Measurements from ENCODE around the gene THRSP. TPM values are rescaled to one million over a fixed set of nuclear protein-coding genes. Genes with fewer than 3 reads are reported as not detected.
"Not testable (repeated sequence)": the region's sequence is repeated elsewhere in the genome, so short reads cannot be mapped to it uniquely, and the experiment has no call there.

Gene THRSP
- total and polyA plus RNA-seq, 11 donors: 0.33 to 51.0 (median 3.9) TPM; not detected in 3

DNA sequence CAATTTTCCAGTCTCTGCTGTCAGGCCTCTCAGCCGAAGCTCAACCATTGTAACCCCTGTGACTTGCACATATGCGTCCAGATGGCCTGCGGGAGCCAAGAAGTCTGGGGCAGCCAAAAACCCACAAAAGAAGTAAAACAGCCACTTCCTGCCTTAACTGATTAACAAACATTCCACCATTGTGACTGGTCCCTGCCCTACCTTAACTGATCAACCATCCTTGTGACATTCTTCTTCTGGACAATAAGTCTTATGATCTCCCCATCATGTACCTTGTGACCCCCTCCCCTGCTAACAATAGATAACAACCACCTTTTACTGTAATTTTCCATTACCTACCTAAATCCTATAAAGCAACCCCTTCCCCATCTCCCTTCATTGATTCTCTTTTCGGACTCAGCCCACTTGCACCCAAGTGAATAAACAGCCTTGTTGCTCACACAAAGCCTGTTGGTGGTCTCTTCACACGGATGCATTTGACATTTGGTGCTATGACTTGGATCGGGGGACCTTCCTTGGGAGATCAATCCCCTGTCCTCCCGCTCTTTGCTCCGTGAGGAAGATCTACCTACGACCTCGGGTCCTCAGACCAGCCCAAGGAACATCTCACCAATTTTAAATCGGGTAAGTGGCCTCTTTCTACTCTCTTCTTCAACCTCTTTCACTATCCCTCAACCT lies 17.3 kb downstream of the THRSP start:
- 81 to 84% (median 81%) methylated on average over 11 of the region's 11 CpGs for WGBS, 4 donors
- ATAC-seq: peak in 1 of 4 donors; percentile 8
- intact Hi-C loops (cut with DNase I): loop anchor here in 2 of 10 donors (10.0 kb wide), 2 partner anchors 104 to 484 kb away; partner anchors contain the start of genes KCTD21 (in 2 of the 2) and USP35 (in 2 of the 2)

DNA sequence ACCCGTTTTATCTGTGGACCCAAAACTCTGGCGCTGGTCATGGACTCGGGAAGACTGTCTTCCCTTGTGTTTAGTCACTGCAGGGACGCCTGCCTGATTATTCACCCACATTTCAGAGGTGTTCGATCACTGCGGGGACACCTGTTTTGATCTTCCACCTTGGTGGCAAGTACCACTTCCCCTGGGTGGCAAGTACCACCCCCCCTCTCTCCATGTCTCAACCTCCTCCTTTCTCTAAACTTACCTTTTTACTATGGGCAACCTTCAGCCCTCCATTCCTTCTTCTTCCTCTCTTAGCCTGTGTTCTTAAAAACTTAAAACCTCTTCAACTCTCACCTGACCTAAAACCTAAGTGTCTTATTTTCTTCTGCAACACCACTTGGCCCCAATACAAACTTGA lies 17.9 kb downstream of the THRSP start:
- no peak for TF ChIP-seq POLR2A (IDR thresholded peaks at IDR 0.05)
- TF ChIP-seq, protein P1, sequence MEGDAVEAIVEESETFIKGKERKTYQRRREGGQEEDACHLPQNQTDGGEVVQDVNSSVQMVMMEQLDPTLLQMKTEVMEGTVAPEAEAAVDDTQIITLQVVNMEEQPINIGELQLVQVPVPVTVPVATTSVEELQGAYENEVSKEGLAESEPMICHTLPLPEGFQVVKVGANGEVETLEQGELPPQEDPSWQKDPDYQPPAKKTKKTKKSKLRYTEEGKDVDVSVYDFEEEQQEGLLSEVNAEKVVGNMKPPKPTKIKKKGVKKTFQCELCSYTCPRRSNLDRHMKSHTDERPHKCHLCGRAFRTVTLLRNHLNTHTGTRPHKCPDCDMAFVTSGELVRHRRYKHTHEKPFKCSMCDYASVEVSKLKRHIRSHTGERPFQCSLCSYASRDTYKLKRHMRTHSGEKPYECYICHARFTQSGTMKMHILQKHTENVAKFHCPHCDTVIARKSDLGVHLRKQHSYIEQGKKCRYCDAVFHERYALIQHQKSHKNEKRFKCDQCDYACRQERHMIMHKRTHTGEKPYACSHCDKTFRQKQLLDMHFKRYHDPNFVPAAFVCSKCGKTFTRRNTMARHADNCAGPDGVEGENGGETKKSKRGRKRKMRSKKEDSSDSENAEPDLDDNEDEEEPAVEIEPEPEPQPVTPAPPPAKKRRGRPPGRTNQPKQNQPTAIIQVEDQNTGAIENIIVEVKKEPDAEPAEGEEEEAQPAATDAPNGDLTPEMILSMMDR (IDR thresholded peaks at IDR 0.05): no peak
- peaks cover 0 to 35% (median 25%) of the 10 kb centered on the region in 12 donors for H3K4me1 ChIP-seq
- intact Hi-C loops (cut with DNase I): loop anchor here in 2 of 10 donors (10.0 kb wide), 2 partner anchors 103 to 483 kb away; partner anchors contain the start of genes KCTD21 (in 2 of the 2) and USP35 (in 2 of the 2)
- WGBS, 4 donors: 85 to 93% (median 90%) methylated on average over 6 of the region's 6 CpGs
- H3K36me3 ChIP-seq: peaks cover 0 to 5% (median 0%) of the 10 kb centered on the region in 9 donors
- DNase-seq (no peak), ATAC-seq (no peak)
- H3K27ac ChIP-seq: peak overlapping the region in 3 of 12 donors; percentile 0 to 59 (median 46)
- H3K4me3 ChIP-seq: peak overlapping the region in 3 of 12 donors; percentile 9 to 25 (median 20)
- no peaks in the 10 kb centered on the region for H3K27me3 ChIP-seq
- H3K9me3 ChIP-seq: no peaks in the 10 kb centered on the region

More for the DNA sequence above, 17.3 kb downstream of the THRSP start:
- peaks cover 0 to 39% (median 27%) of the 10 kb centered on the region in 12 donors for H3K4me1 ChIP-seq
- peak overlapping the region in 7 of 12 donors; percentile 0 to 92 (median 79) for H3K27ac ChIP-seq
- TF ChIP-seq POLR2A (IDR thresholded peaks at IDR 0.05): no peak
- TF ChIP-seq, protein P1 (IDR thresholded peaks at IDR 0.05): no peak
- peak in 1 of 5 donors; percentile 25 for DNase-seq
- peaks cover 0 to 5% (median 0%) of the 10 kb centered on the region in 9 donors for H3K36me3 ChIP-seq
- H3K4me3 ChIP-seq: peak overlapping the region in 3 of 12 donors; percentile 20 to 100 (median 97)
- no peaks in the 10 kb centered on the region for H3K27me3 ChIP-seq
- no peaks in the 10 kb centered on the region for H3K9me3 ChIP-seq

DNA sequence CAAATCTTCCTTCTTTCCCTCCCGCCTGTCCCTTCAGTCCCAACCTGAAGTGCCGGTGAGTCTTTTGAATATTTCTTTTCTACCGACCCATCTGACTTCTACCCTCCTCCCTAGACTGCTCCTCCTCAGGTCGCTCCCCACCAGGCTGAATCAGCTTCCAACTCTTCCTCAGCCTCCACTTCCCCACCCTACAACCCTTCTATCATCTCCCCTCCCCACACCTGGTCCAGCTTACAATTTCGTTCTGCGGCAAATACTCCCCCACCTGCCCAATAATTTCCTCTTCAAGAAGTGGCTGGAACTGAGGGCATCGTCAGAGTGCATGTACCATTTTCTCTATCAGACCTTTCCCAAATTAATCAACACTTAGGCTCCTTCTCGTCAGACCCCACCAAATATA lies 18.5 kb downstream of the THRSP start:
- no peaks in the 10 kb centered on the region for H3K9me3 ChIP-seq
- no peak for DNase-seq
- H3K36me3 ChIP-seq: no peaks in the 10 kb centered on the region
- WGBS, 4 donors: 87 to 91% (median 89%) methylated on average over 8 of the region's 8 CpGs
- H3K27ac ChIP-seq: peak overlapping the region in 3 of 12 donors; percentile 0 to 59 (median 46)
- H3K4me3 ChIP-seq: peak overlapping the region in 6 of 12 donors; percentile 4 to 25 (median 10)
- ATAC-seq: no peak
- peaks cover 0 to 30% (median 19%) of the 10 kb centered on the region in 12 donors for H3K4me1 ChIP-seq
- no peaks in the 10 kb centered on the region for H3K27me3 ChIP-seq
- intact Hi-C loops (cut with DNase I): loop anchor here in 3 of 10 donors (2.0 to 10.0 kb wide), 3 partner anchors 103 to 483 kb away; partner anchors contain the start of genes KCTD21 (in 2 of the 3) and USP35 (in 2 of the 3)
- TF ChIP-seq, protein P1 (IDR thresholded peaks at IDR 0.05): no peak

DNA sequence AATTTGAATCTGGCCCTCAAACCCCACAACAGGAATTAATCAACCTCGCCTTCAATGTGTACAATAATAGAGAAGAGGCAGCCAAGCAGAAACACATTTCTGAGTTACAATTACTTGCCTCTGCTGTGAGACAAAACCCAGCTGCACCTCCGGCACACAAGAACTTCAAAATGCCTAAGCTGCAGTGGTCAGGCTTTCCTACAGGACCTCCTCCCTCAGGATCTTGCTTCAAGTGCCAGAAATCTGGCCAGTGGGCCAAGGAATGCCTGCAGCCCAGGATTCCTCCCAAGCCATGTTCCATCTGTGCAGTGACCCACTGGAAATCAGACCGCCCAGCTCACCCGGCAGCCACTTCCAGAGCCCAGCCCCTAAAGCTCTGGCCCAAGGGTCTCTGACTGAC lies 19.4 kb downstream of the THRSP start:
- H3K4me1 ChIP-seq: peaks cover 0 to 21% (median 11%) of the 10 kb centered on the region in 12 donors
- intact Hi-C loops (cut with DNase I): loop anchor here in 3 of 10 donors (2.0 to 10.0 kb wide), 3 partner anchors 102 to 482 kb away; partner anchors contain the start of genes KCTD21 (in 2 of the 3) and USP35 (in 2 of the 3)
- H3K9me3 ChIP-seq: no peaks in the 10 kb centered on the region
- H3K4me3 ChIP-seq: peak overlapping the region in 3 of 12 donors; percentile 7 to 25 (median 20)
- H3K36me3 ChIP-seq: no peaks in the 10 kb centered on the region
- WGBS, 4 donors: 70 to 79% (median 77%) methylated on average over 4 of the region's 4 CpGs
- H3K27me3 ChIP-seq: no peaks in the 10 kb centered on the region
- ATAC-seq (no peak), DNase-seq (no peak)
- H3K27ac ChIP-seq: peak overlapping the region in 1 of 12 donors; percentile 46
- TF ChIP-seq, protein P1 (IDR thresholded peaks at IDR 0.05): no peak
- no peak for TF ChIP-seq POLR2A (IDR thresholded peaks at IDR 0.05)

DNA sequence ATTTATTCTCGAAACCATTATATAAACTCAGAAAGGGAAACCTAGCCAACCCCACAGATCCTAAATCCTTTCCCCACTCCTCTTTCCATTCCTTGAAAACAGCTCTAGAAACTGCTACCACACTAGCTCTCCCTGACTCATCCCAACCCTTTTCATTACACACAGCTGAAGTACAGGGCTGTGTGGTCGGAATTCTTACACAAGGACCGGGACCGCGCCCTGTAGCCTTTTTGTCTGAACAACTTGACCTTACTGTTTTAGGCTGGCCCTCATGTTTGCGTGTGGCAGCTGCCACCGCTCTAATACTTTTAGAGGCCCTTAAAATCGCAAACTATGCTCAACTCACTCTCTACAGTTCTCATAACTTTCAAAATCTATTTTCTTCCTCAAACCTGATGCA lies 20.8 kb downstream of the THRSP start:
- ATAC-seq, H3K4me3 ChIP-seq, H3K36me3 ChIP-seq, H3K9me3 ChIP-seq, H3K27ac ChIP-seq, H3K27me3 ChIP-seq, DNase-seq: not testable (repeated sequence)
- intact Hi-C loops (cut with DNase I): loop anchor here in 2 of 10 donors (10.0 kb wide), 2 partner anchors 100 to 480 kb away; partner anchors contain the start of genes KCTD21 (in 2 of the 2) and USP35 (in 2 of the 2)
- H3K4me1 ChIP-seq: peaks cover 0 to 12% (median 4%) of the 10 kb centered on the region in 12 donors
- 85 to 94% (median 93%) methylated on average over 8 of the region's 8 CpGs for WGBS, 4 donors
